Measurements from ENCODE around the gene LTBP4.
A peak's percentile ranks its signal among the peaks of the same experiment; 100 is the strongest.

The LTBP4 gene

DNA sequence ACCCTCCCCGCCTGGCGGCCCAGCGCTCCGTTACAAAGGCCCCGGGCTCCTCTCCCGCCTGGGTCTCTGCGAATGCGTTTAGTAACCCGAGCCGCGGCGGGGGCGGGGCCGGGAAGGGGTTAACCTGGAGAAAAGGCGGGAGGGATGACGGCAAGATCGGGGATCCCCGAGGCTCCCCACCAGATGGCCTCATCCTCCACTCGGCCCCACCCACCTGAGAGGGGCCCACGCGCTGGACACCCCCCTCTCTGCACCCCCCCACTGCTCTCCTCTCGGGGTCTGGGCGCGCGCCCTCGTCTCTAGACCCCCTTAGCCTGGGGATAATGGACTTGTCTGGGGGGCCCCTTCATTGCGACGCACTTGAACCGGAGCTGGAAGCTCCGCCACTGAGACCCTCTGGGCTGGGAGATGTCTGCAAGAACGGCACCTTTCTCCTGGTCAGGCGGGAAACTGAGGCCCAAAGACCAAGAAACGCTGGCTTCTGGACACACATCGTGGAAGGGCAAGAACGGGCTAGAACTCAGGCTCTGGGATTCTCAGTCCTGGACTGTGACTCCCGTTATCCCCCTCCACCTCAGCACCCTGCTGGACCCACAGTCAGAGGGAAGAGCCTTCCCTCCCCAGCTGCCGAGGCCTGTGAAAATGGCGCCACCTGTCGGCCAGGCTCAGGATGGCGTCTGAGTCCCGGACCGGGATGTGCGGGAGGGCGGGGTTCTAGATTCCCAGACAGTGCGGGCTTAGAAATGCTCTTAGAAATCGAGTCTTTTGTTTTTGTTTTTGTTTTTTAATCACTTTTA is 2.9 kb upstream of the LTBP4 start:
- DNase-seq = peak; percentile 54

- DNase-seq = no peak
Measured at GRCh38 chr19:40598918-40599307, 2.3 kb upstream of the LTBP4 start.

DNA sequence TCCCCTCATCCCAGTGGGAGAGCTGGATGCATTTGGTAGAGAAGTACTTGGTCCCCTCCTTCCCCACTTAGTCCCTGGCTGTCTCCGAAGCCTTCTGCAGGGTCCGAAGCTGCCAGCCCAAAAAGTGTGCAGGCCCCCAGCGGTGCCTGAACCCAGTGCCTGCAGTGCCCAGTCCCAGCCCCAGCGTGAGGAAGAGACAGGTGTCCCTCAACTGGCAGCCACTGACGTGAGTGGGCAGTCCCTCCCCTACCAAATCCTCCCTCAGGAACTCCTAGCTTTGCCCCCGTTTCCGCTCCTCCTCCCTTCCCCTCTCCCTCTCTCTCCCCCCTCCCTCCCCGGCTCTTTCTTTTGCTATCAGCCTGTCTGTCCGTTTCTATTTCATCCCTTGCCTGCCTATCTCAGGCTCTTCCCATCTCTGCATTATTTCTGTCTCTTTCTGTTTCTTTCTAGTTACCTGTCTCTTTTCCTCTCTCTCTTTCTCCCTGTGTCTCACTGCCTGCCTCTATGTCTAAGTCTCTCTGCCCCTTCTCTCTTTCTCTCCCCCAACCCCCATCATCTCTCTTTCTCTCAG is 1.8 kb upstream of the LTBP4 start:
- DNase-seq = no peak

GRCh38 chr19:40599902-40600569 is 1.1 kb upstream of the LTBP4 start:
- DNase-seq = no peak

DNA sequence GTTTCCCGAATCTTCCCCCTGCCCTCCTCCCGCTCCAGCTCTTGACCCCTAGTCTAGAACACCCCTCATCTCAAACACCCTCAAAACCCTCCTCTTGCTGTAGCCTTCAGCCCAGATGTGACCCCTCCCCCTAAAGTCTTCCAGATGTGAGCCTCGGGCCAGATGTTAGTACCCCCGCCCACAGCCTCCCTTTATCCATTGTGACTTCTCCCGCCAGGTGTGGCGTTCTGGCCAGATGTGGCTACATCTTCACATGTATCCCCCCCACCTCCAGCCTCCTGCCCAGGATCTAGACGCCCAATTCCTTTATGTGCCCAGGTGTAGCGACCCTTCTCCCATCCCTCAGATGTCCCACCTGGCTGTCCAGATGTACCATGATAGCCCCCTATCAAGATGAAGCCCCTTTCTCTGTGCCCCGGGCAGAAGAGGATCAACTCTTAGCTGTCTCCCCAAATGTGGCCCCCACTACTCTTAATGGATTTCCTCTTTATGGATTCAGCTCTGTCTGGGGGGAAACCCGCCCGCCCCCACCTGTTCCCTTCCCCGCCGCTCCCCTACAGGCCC is 517 bp upstream of the LTBP4 start:
- no peak for DNase-seq

DNA sequence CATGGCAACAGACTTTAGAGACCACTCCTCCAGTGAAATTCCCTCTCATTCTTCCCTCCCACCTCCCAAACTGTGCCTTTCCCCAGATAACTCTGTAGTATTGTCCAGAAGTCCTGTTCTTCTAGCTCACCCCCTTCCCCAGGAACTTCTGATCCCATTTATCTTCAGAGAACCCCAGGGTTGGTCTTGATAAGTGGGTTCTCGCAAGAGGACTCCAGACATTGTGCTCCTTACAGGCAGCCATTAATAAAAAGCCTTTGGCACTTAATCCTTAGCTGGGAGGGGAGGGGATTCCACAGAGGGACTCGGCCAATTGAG is 1.9 kb downstream of the LTBP4 start:
- DNase-seq = no peak

DNA sequence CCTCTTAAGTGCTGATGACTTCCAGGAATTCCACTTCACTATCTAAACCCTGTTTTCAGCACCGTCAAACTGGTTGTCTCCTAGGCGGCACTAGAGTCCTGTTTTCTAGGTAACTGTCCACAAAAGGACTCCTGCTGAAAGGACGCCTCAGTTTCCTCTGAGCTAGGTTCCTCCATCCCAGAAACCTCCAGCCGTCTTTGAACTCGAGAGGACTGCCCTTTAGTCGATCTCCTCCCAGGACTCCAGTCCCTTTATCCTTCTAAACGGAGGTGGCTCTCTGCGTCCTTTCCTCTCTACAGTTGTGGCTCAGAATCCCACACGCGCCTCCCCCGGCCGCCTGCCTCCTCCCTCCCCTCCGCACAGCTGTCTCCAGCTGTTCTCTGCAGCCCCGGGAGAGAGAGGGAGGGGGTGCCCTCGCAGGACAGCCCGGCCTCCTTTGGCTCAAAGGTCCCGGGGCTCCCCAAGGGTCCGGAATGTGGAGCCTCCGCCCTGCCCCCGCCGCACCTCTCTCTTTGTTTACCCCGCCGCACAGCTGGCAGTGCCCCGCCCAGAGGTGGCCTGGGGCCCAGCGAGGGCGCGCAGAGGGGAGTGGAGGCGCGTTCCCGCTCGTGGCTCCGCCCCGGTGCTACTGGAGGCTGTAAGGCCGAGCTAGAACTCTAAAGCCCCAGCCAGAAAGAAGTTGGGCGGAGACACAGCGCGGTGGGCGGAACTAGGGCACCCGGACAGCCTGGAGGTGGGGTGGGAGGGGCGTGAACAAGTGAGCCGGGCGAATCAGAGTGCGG is 2.4 kb downstream of the LTBP4 start:
- DNase-seq = peak; percentile 82

- no peak for DNase-seq
Measured at GRCh38 chr19:40604171-40604646, 3.0 kb downstream of the LTBP4 start.

GRCh38 chr19:40604647-40605215 is 3.6 kb downstream of the LTBP4 start:
- DNase-seq = no peak

- DNase-seq = peak; percentile 79
Measured at GRCh38 chr19:40605216-40605971, 4.2 kb downstream of the LTBP4 start.

- DNase-seq = no peak
Measured at GRCh38 chr19:40607311-40608239, 6.4 kb downstream of the LTBP4 start.

DNA sequence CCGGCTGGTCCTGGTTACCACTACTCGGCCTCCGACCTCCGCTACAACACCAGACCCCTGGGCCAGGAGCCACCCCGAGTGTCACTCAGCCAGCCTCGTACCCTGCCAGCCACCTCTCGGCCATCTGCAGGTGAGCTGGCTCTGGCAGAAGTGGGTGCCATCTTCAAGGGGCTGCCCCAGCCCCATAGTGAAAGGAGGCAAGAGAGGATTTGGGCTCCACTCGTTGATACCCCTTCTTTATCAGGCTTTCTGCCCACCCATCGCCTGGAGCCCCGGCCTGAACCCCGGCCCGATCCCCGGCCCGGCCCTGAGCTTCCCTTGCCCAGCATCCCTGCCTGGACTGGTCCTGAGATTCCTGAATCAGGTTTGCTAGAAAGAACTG is 7.1 kb downstream of the LTBP4 start:
- DNase-seq = no peak

GRCh38 chr19:40608957-40609356 is 7.8 kb downstream of the LTBP4 start:
- no peak for DNase-seq

DNA sequence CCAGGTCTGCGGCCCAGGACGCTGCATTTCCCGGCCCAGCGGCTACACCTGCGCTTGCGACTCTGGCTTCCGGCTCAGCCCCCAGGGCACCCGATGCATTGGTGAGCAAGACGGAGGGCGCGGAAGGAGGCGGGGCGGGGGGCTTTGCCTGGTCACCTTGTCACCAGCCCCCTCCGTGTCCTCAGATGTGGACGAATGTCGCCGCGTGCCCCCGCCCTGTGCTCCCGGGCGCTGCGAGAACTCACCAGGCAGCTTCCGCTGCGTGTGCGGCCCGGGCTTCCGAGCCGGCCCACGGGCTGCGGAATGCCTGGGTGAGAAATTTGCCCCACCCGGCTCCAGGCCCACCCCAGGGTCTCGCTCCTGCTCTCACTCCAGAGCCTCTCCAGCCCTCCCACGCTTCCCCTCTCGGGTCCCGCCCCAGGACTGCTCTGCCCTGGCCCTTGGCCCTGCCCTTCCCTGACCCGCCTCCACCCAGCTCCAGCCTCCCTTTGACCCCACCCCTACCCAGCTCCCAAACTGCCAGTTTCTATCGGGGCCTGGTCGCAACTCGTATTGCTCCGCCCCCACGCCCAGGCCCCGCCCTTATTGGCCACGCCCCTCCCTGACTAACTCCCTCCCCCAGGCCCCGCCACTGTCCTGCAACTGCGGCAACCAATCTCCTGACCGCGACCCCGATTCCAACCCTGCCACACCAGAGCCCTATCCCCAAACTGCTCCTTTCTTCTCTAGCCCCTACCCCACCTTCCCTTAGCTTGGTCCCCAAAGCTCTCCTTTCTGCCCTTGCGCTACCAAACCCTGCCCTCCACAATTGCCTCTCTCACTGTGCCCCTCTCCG is 8.6 kb downstream of the LTBP4 start:
- DNase-seq = peak; percentile 65

- peak; percentile 64 for DNase-seq
Measured at GRCh38 chr19:40610396-40611064, 9.4 kb downstream of the LTBP4 start.

GRCh38 chr19:40611096-40611495 is 9.9 kb downstream of the LTBP4 start:
- no peak for DNase-seq

DNA sequence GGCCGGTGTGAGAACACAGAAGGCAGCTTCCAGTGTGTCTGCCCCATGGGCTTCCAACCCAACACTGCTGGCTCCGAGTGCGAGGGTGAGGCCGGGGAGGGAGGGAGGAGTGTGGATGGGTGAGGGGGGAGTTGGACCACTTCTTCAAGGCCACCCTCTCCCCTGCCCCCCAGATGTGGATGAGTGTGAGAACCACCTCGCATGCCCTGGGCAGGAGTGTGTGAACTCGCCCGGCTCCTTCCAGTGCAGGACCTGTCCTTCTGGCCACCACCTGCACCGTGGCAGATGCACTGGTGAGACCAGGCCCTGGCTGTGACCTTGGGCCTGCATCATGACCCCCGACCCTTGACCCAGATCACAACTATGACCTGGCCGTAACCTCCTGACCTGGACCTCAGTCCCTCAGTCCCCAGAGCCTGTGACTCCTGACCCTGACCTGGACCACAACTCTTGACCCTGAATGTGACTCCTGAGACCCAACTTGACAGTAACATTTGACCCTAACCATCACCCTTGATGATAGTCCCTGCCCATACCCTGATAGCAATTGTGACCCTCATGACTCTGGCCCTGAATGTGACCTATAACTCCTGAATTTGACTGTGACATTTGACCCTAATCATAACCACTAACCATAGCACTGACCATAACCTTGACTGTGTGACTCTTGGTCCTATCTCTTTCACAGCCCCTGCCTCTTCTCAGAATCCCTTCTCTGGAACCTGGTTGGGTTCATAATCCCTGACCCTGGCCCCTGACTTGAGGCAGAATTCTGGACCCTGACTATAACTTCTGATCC is 10.9 kb downstream of the LTBP4 start:
- DNase-seq = no peak
